Ishikawa (cell line): ENCODE data around the gene CD300LD.
A peak's percentile ranks its signal among the peaks of the same experiment; 100 is the strongest.

Experiments
- CEBPB ChIP-seq: IDR thresholded peaks from 2 replicates; pipeline ENCODE4 v1.6.1; 2012
- CREB1 ChIP-seq: IDR thresholded peaks from 2 replicates; pipeline ENCODE4 v1.6.1; 2012; ENCODE audit warnings: low read depth
- EGR1 ChIP-seq: IDR thresholded peaks from 2 replicates; pipeline ENCODE4 v1.6.1; 2012
- EP300 ChIP-seq: IDR thresholded peaks from 2 replicates; pipeline ENCODE4 v1.6.1; 2012; ENCODE audit warnings: borderline replicate concordance
- FOXM1 ChIP-seq: IDR thresholded peaks from 2 replicates; pipeline ENCODE4 v1.6.1; 2012; ENCODE audit warnings: low read depth, borderline replicate concordance
- MAX ChIP-seq: IDR thresholded peaks from 2 replicates; pipeline ENCODE4 v1.6.1; 2012
- NFIC ChIP-seq: IDR thresholded peaks from 2 replicates; pipeline ENCODE4 v1.6.1; 2012
- RAD21 ChIP-seq: IDR thresholded peaks from 2 replicates; pipeline ENCODE4 v1.6.1; 2012; ENCODE audit warnings: low read depth
- TAF1 ChIP-seq: IDR thresholded peaks from 2 replicates; pipeline ENCODE4 v1.6.1; 2012; ENCODE audit warnings: low read depth, mild to moderate bottlenecking
- TCF12 ChIP-seq: IDR thresholded peaks from 2 replicates; pipeline ENCODE4 v1.6.1; 2012; ENCODE audit warnings: low read depth
- TEAD4 ChIP-seq: IDR thresholded peaks from 2 replicates; pipeline ENCODE4 v1.6.1; 2012
- USF1 ChIP-seq: IDR thresholded peaks from 2 replicates; pipeline ENCODE4 v1.6.1; 2012
- YY1 ChIP-seq: IDR thresholded peaks from 2 replicates; pipeline ENCODE4 v1.6.1; 2012; ENCODE audit warnings: low read depth
- ZBTB7A ChIP-seq: IDR thresholded peaks from 2 replicates; pipeline ENCODE4 v1.6.1; 2012; ENCODE audit warnings: low read depth
- TF ChIP-seq, protein P1 (sequence below): IDR thresholded peaks from 2 replicates; pipeline ENCODE4 v1.6.1; 2012; ENCODE audit warnings: low read depth, mild to moderate bottlenecking

The CD300LD gene

DNA sequence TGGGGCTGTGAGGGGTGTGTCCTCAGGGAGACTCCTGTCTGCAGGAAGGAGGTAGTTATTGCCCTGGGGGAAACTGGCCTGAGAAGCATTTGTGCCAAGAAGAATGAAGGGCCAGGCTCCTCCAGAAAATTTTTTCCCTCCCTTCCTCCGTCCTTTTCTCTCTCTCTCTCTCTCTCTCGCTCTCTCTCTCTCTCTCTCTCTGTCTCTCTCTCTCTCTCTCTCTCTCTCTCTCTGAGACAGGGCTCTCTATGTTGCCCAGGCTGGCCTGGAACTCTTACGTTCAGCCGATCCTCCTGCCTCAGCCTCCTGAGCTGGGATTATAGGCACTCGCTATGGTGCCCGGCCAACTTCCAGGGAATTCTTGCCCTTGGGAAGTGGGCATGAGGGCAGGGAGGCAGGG is 20.0 kb upstream of the CD300LD start:
- TF ChIP-seq USF1 = no peak
- TF ChIP-seq YY1 = no peak
- TF ChIP-seq EGR1 = no peak
- TF ChIP-seq ZBTB7A = no peak
- no peak for TF ChIP-seq NFIC
- TF ChIP-seq CREB1 = no peak
- TF ChIP-seq, protein P1, sequence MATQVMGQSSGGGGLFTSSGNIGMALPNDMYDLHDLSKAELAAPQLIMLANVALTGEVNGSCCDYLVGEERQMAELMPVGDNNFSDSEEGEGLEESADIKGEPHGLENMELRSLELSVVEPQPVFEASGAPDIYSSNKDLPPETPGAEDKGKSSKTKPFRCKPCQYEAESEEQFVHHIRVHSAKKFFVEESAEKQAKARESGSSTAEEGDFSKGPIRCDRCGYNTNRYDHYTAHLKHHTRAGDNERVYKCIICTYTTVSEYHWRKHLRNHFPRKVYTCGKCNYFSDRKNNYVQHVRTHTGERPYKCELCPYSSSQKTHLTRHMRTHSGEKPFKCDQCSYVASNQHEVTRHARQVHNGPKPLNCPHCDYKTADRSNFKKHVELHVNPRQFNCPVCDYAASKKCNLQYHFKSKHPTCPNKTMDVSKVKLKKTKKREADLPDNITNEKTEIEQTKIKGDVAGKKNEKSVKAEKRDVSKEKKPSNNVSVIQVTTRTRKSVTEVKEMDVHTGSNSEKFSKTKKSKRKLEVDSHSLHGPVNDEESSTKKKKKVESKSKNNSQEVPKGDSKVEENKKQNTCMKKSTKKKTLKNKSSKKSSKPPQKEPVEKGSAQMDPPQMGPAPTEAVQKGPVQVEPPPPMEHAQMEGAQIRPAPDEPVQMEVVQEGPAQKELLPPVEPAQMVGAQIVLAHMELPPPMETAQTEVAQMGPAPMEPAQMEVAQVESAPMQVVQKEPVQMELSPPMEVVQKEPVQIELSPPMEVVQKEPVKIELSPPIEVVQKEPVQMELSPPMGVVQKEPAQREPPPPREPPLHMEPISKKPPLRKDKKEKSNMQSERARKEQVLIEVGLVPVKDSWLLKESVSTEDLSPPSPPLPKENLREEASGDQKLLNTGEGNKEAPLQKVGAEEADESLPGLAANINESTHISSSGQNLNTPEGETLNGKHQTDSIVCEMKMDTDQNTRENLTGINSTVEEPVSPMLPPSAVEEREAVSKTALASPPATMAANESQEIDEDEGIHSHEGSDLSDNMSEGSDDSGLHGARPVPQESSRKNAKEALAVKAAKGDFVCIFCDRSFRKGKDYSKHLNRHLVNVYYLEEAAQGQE = no peak

DNA sequence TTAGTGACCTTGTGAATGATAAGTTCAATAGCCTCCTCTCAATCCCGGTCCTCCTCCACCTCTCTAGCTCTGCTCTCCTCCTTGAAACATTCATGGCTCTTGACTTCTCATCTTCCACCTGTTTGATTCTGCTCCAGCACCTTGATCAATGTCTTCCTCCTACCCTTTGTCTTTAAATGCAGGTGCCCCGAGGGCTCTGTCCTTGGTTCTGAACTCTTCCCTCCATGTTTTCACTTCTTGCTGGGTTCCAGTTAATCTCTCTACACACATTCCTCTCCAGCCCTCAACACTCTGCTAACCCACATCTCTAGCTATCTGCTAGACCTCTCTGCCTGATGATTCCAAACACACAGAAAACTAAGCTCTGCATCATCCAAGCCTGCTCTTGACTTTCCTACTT is 18.0 kb upstream of the CD300LD start:
- TF ChIP-seq YY1 (peak; percentile 45; the same call in 1 of the 2 replicates), TEAD4 (no peak)
- TF ChIP-seq, protein P1 = peak; percentile 90

- TF ChIP-seq EGR1 (no peak), TEAD4 (no peak)
Observed at GRCh38 chr17:74608511-74608910, 16.4 kb upstream of the CD300LD start.

DNA sequence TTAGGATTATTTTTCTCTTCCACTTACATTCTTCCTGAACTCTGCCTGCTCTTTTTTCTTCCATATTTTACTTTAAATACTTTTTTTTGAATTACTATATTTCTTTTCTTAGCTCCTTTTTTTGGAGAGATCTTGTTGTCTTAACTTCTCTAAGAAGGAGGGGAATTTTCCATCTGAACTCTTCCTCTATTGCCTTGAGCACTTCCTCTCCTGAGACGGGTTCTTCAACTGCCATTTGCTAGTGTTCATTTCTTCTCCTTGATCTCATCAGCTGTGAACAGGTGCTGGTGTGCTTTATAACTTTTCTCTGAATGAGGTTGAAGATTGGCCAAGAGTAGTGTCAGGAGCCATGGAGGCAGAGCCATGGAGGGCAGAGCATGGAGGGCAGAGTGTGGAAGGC is 15.1 kb upstream of the CD300LD start:
- TF ChIP-seq RAD21 (no peak), TAF1 (no peak), NFIC (no peak), EP300 (no peak)

DNA sequence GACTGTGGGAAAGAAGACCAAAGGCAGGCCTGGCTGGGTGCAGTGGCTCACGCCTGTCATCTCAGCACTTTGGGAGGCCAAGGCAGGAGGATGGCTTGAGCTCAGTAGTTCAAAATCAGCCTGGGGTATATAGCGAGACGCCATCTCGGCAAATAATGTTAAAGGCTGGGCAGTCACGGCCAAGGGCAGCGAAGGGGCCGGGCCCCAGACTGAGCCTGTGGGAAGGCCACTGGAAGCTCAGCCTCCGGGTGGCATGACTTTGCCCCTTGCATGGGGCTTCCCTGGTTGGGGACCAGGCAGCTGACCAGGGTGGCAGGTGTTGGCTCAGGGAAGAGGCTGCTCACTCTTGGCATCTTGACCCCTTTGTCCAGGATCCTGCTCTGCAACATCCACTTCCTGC is 14.0 kb upstream of the CD300LD start:
- TF ChIP-seq TCF12 (no peak), CEBPB (no peak)
- TF ChIP-seq, protein P1 = no peak

GRCh38 chr17:74605361-74605760 is 13.3 kb upstream of the CD300LD start:
- TF ChIP-seq MAX (no peak), TAF1 (no peak), CREB1 (no peak), EGR1 (no peak), CEBPB (no peak)

- TF ChIP-seq TCF12 = no peak
- no peak for TF ChIP-seq CEBPB
- no peak for TF ChIP-seq TAF1
- TF ChIP-seq MAX = no peak
- no peak for TF ChIP-seq FOXM1
- no peak for TF ChIP-seq EP300
- no peak for TF ChIP-seq CREB1
Observed at GRCh38 chr17:74604761-74605160, 12.7 kb upstream of the CD300LD start.
